ENCODE measurements around the gene ATG10.
A peak's percentile ranks its signal among the peaks of the same experiment; 100 is the strongest.

ATG10 gene

GRCh38 chr5:82204567-82204966 lies 232.7 kb downstream of the ATG10 start:
- no peak overlapping the region for H4K8ac ChIP-seq (ENCODE audit: low read depth, low read length)
- H3K79me1 ChIP-seq (ENCODE audit: low read length): no peaks in the 10 kb centered on the region
- H3K9ac ChIP-seq (ENCODE audit: low read length): no peak overlapping the region
- H3K27me3 ChIP-seq (ENCODE audit: insufficient read depth, low read length, poor library complexity): no peaks in the 10 kb centered on the region
- no CpG with 5 or more reads among the region's 2 CpGs for WGBS (ENCODE audit: extremely low coverage, insufficient coverage, low lambda C conversion rate)
- H3K79me2 ChIP-seq (ENCODE audit: control insufficient read depth, insufficient read depth, low read length): no peaks in the 10 kb centered on the region
- H3K4me2 ChIP-seq (ENCODE audit: low read length): no peak overlapping the region
- H2BK5ac ChIP-seq (ENCODE audit: low read length): no peak overlapping the region
- H2BK120ac ChIP-seq (ENCODE audit: low read depth, low read length): no peak overlapping the region
- no peak overlapping the region for H3K23ac ChIP-seq (ENCODE audit: low read length)
- H3K27ac ChIP-seq (ENCODE audit: low read depth, low read length): no peak overlapping the region
- H2AK5ac ChIP-seq (ENCODE audit: low read length): no peak overlapping the region
- H3K4ac ChIP-seq (ENCODE audit: low read depth, low read length): no peak overlapping the region
- no peaks in the 10 kb centered on the region for H3K4me1 ChIP-seq (ENCODE audit: control insufficient read depth, low read depth, low read length)
- no peak overlapping the region for H3K4me3 ChIP-seq (ENCODE audit: low read length)
- no peaks in the 10 kb centered on the region for H3K36me3 ChIP-seq (ENCODE audit: control insufficient read depth, insufficient read depth, low read length)
- DNase-seq: no peak
- no peak overlapping the region for H3K18ac ChIP-seq (ENCODE audit: low read length)
- no peak overlapping the region for H4K5ac ChIP-seq (ENCODE audit: low read length)
- H2BK15ac ChIP-seq (replicated peaks; ENCODE audit: low read depth): no peak overlapping the region
- H3K56ac ChIP-seq (ENCODE audit: low read length): no peak overlapping the region

- no peak overlapping the region for H3K18ac ChIP-seq (ENCODE audit: low read length)
- H3K4me1 ChIP-seq (ENCODE audit: control insufficient read depth, low read depth, low read length): no peaks in the 10 kb centered on the region
- no peak overlapping the region for H3K4ac ChIP-seq (ENCODE audit: low read depth, low read length)
- H3K27ac ChIP-seq (ENCODE audit: low read depth, low read length): no peak overlapping the region
- WGBS (ENCODE audit: extremely low coverage, insufficient coverage, low lambda C conversion rate): no CpG with 5 or more reads among the region's 2 CpGs
- no peak overlapping the region for H3K56ac ChIP-seq (ENCODE audit: low read length)
- no peak overlapping the region for H3K9ac ChIP-seq (ENCODE audit: low read length)
- no peak overlapping the region for H4K8ac ChIP-seq (ENCODE audit: low read depth, low read length)
- H3K79me2 ChIP-seq (ENCODE audit: control insufficient read depth, insufficient read depth, low read length): no peaks in the 10 kb centered on the region
- no peak overlapping the region for H4K5ac ChIP-seq (ENCODE audit: low read length)
- H3K23ac ChIP-seq (ENCODE audit: low read length): no peak overlapping the region
- H2BK5ac ChIP-seq (ENCODE audit: low read length): no peak overlapping the region
- no peaks in the 10 kb centered on the region for H3K36me3 ChIP-seq (ENCODE audit: control insufficient read depth, insufficient read depth, low read length)
- H2AK5ac ChIP-seq (ENCODE audit: low read length): no peak overlapping the region
- H3K79me1 ChIP-seq (ENCODE audit: low read length): no peaks in the 10 kb centered on the region
- no peak for DNase-seq
- H2BK120ac ChIP-seq (ENCODE audit: low read depth, low read length): no peak overlapping the region
- H3K4me2 ChIP-seq (ENCODE audit: low read length): no peak overlapping the region
- H3K27me3 ChIP-seq (ENCODE audit: insufficient read depth, low read length, poor library complexity): no peaks in the 10 kb centered on the region
- no peak overlapping the region for H2BK15ac ChIP-seq (replicated peaks; ENCODE audit: low read depth)
- no peak overlapping the region for H3K4me3 ChIP-seq (ENCODE audit: low read length)
Observed at GRCh38 chr5:82205005-82205404, 233.2 kb downstream of the ATG10 start.

- Histone ChIP-seq H3K4ac (ENCODE audit: low read depth, low read length) (no peak overlapping the region), H3K4me3 (ENCODE audit: low read length) (no peak overlapping the region), H2BK120ac (ENCODE audit: low read depth, low read length) (no peak overlapping the region), H3K4me2 (ENCODE audit: low read length) (no peak overlapping the region), H3K79me1 (ENCODE audit: low read length) (no peaks in the 10 kb centered on the region), H3K4me1 (ENCODE audit: control insufficient read depth, low read depth, low read length) (no peaks in the 10 kb centered on the region), H3K18ac (ENCODE audit: low read length) (no peak overlapping the region), H3K79me2 (ENCODE audit: control insufficient read depth, insufficient read depth, low read length) (no peaks in the 10 kb centered on the region), H2AK5ac (ENCODE audit: low read length) (no peak overlapping the region), H3K27me3 (ENCODE audit: insufficient read depth, low read length, poor library complexity) (no peaks in the 10 kb centered on the region), H3K23ac (ENCODE audit: low read length) (no peak overlapping the region), H4K5ac (ENCODE audit: low read length) (no peak overlapping the region), H3K36me3 (ENCODE audit: control insufficient read depth, insufficient read depth, low read length) (no peaks in the 10 kb centered on the region), H3K27ac (ENCODE audit: low read depth, low read length) (no peak overlapping the region), H4K8ac (ENCODE audit: low read depth, low read length) (no peak overlapping the region), H2BK15ac (replicated peaks; ENCODE audit: low read depth) (no peak overlapping the region), H3K9ac (ENCODE audit: low read length) (no peak overlapping the region), H3K56ac (ENCODE audit: low read length) (no peak overlapping the region), H2BK5ac (ENCODE audit: low read length) (no peak overlapping the region)
- no peak for DNase-seq
- no CpG with 5 or more reads among the region's 3 CpGs for WGBS (ENCODE audit: extremely low coverage, insufficient coverage, low lambda C conversion rate)
Observed at GRCh38 chr5:82208371-82208770, 236.5 kb downstream of the ATG10 start.

- Histone ChIP-seq H3K4me1 (ENCODE audit: control insufficient read depth, low read depth, low read length) (no peaks in the 10 kb centered on the region), H2BK5ac (ENCODE audit: low read length) (no peak overlapping the region), H3K56ac (ENCODE audit: low read length) (no peak overlapping the region), H3K9ac (ENCODE audit: low read length) (no peak overlapping the region), H3K27me3 (ENCODE audit: insufficient read depth, low read length, poor library complexity) (no peaks in the 10 kb centered on the region), H3K4me2 (ENCODE audit: low read length) (no peak overlapping the region), H3K36me3 (ENCODE audit: control insufficient read depth, insufficient read depth, low read length) (no peaks in the 10 kb centered on the region), H2AK5ac (ENCODE audit: low read length) (no peak overlapping the region), H2BK15ac (replicated peaks; ENCODE audit: low read depth) (no peak overlapping the region), H3K79me1 (ENCODE audit: low read length) (no peaks in the 10 kb centered on the region), H3K18ac (ENCODE audit: low read length) (no peak overlapping the region), H3K4me3 (ENCODE audit: low read length) (no peak overlapping the region), H2BK120ac (ENCODE audit: low read depth, low read length) (no peak overlapping the region), H4K8ac (ENCODE audit: low read depth, low read length) (no peak overlapping the region), H4K5ac (ENCODE audit: low read length) (no peak overlapping the region), H3K23ac (ENCODE audit: low read length) (no peak overlapping the region), H3K27ac (ENCODE audit: low read depth, low read length) (no peak overlapping the region), H3K4ac (ENCODE audit: low read depth, low read length) (no peak overlapping the region), H3K79me2 (ENCODE audit: control insufficient read depth, insufficient read depth, low read length) (no peaks in the 10 kb centered on the region)
- DNase-seq: peak; percentile 10
- WGBS (ENCODE audit: extremely low coverage, insufficient coverage, low lambda C conversion rate): no CpG with 5 or more reads among the region's 1 CpG
Observed at GRCh38 chr5:82211855-82212572, 240.2 kb downstream of the ATG10 start.

- no peak overlapping the region for H2BK5ac ChIP-seq (ENCODE audit: low read length)
- no peak overlapping the region for H3K56ac ChIP-seq (ENCODE audit: low read length)
- no peak overlapping the region for H4K5ac ChIP-seq (ENCODE audit: low read length)
- no peak overlapping the region for H2BK15ac ChIP-seq (replicated peaks; ENCODE audit: low read depth)
- no peaks in the 10 kb centered on the region for H3K36me3 ChIP-seq (ENCODE audit: control insufficient read depth, insufficient read depth, low read length)
- H3K79me1 ChIP-seq (ENCODE audit: low read length): no peaks in the 10 kb centered on the region
- no peak for DNase-seq
- no peaks in the 10 kb centered on the region for H3K27me3 ChIP-seq (ENCODE audit: insufficient read depth, low read length, poor library complexity)
- no peak overlapping the region for H3K18ac ChIP-seq (ENCODE audit: low read length)
- H3K4ac ChIP-seq (ENCODE audit: low read depth, low read length): no peak overlapping the region
- no peak overlapping the region for H3K9ac ChIP-seq (ENCODE audit: low read length)
- no peak overlapping the region for H3K4me2 ChIP-seq (ENCODE audit: low read length)
- H3K23ac ChIP-seq (ENCODE audit: low read length): no peak overlapping the region
- H2AK5ac ChIP-seq (ENCODE audit: low read length): no peak overlapping the region
- no peaks in the 10 kb centered on the region for H3K79me2 ChIP-seq (ENCODE audit: control insufficient read depth, insufficient read depth, low read length)
- H2BK120ac ChIP-seq (ENCODE audit: low read depth, low read length): no peak overlapping the region
- H3K4me1 ChIP-seq (ENCODE audit: control insufficient read depth, low read depth, low read length): no peaks in the 10 kb centered on the region
- no peak overlapping the region for H3K27ac ChIP-seq (ENCODE audit: low read depth, low read length)
- WGBS (ENCODE audit: extremely low coverage, insufficient coverage, low lambda C conversion rate): no CpG with 5 or more reads among the region's 1 CpG
- H4K8ac ChIP-seq (ENCODE audit: low read depth, low read length): no peak overlapping the region
- no peak overlapping the region for H3K4me3 ChIP-seq (ENCODE audit: low read length)
Observed at GRCh38 chr5:82217917-82218316, 246.1 kb downstream of the ATG10 start.
